Measurements from ENCODE around the gene CMSS1.
"Not testable (repeated sequence)": the region's sequence is repeated elsewhere in the genome, so short reads cannot be mapped to it uniquely, and the experiment has no call there.

The CMSS1 gene

DNA sequence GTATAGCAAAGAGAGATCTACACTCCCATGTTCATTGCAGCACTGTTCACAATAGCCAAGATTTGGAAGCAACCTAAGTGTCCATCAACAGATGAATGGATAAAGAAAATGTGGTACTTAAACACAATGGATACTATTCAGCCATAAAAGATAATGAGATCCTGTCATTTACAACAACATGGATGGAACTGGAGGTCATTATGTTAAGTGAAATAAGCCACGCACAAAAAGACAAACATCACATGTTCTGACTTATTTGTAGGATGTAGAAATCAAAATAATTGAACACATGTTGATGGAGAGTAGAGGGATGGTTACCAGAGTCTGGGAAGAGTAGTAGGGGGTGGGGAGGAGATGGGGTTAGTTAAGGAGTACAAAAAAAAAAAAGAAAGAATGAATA is 278.6 kb downstream of the CMSS1 start:
- DNase-seq = not testable (repeated sequence)

DNA sequence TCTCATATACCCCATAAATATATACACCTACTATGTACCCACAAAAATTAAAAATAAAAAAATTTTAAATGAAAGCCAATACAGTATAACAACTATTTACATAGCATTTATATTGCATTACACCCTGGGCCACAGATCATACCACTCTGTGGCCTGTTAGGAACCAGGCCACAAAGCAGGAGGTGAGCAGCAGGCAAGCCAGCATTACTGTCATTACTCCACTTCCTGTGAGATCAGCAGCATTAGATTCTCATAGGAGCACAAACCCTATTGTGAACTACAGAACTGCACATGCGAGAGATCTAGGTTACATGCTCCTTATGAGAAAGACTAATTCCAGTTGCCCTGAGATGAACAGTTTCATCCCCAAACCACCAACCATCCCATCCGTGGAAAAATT is 279.2 kb downstream of the CMSS1 start:
- DNase-seq = no peak

DNA sequence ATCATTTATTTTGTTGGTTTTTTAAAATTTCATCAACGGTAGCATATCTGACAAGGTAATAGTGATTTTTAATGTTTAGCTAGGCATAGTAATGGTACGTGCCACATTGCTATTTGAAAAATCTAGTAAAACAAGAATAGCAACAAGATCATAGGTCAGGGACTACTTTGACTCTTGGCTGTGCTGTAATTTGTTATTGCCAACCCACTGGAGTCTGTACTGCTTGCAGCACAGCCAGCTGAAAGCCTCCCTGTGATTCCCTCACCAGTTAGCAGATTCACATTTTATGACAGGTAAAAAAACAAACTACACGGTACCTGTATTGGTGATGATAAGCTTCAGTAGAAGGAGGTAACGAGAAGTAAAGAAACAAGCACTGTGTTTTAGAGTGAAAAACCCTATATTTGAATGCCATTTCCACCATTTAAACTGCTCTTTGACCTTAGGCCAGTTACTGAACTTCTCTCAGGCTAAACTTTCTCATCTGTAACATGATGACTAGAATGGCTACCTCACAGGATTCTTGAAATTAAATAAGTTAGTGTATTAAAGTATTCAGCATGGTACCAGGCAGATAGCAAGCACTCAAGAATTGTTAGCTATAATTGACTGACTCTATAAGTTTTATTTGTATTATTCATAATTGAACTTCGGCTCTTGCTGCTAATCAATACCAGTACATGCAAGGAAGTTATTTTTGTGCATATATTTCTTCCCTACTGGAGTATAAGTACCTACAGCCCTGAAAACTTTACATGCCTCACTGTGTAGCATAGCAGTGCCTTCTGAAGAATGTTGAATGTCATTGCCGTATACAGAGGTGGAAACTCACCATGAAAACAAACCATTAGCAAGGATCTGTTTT is 280.5 kb downstream of the CMSS1 start:
- DNase-seq = no peak

DNA sequence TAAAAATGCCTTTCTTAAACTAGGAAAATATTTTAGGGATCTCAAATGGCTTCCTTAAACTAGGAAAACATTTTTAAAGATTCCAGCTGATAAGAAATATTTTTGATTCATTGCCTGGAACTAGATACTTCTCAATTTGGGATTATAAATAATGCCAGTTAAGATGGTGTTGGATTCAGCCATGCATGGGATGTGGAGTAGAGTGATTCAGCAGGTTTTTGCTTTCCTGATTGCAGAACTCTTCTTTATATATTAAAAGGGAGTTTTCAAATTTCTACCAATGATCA is 281.1 kb downstream of the CMSS1 start:
- no peak for DNase-seq

DNA sequence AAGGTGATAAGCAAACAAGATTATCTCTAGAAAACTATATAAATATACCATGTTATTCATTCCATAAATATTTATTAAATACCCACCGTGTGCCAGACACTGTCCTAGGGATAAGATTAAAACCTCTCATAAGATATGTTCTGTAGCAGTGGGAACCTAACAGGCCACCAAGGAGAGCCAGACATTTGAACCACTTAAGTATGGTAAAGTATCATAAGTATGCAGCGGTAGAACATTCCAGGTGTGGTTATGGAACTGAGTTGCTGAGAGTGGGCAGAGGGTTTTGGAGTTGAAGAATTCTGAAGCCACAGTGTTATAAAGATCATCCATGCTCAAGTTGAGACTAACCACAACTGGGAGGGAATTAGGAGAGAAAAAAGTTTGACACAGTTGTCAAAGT is 282.0 kb downstream of the CMSS1 start:
- no peak for DNase-seq

DNA sequence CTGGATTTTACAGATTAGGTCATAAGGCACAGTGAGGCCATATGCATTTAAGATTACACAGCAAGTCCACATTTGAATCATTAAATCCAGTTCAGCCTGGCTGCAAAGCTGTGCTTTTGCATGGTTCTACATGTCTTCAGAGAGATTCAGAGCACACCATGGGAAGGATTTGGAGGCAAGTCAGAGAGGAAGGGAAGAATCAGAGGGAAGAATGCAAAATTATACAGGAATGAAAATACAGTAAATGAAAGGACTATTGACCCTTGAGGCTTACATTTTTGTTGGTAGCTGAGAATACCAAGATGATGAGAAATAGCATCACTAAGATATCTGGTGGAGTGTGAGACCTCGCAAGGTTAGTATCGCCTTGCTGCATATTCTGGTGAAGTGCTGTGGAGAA is 282.8 kb downstream of the CMSS1 start:
- DNase-seq = no peak

DNA sequence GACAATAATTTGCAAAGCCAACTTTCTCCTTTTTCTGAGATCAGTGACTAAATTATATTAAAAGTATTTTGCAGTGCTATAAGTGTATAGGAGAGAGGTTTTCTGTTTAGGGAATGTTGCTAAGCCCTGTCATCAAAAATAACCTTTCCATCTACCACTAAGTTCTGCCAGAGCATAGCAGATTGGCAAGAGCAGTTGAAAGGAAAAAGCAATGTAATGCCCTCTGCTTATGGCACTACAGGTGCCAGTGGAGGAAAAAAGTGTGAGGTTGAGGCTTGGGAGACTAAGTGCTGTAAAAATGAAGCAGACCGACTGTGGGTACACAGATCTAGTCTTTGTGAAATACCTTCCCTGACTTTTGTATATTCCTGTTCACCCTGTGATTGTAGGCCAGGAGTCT is 285.1 kb downstream of the CMSS1 start:
- no peak for DNase-seq

DNA sequence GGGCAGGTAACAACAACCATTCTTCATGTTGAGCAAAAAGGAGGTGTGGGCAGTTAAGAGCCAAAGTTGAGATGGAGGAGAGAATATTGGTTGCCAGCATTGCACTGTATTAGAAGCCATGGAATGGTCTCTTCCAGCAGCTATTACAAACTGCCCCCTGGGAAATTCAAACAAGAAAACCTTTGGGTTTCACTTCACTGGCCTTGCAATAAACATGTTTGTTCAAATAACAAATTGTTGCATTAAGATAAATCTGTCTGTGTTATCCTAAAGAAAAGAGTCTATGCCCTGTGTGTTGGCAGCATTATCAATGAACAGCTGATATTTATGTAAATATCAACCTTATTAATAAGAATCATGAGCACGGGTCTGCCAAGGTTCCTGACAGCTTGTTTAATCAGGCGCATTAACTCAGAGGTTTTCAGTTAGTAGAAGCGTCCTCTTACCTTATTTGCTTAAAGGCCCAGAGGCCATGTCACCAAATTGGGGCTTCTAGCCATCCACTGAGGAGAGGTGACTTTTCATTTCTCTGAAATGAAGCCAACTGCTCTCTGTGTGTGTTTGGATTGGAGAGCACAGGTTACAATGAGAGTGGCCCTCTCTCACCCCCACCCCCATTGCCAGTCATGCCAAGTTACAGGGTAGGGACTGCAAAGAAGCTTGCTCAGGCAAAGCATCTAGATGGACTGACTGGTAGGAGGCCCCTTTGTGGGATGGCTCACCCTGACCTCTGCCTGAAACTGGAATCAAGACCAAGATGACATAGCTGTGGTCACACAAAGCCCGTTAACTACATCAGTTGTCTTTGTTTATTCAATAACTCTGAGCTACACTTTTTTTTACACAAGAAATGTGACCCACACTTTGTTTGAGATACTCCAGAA is 286.1 kb downstream of the CMSS1 start:
- DNase-seq = no peak

DNA sequence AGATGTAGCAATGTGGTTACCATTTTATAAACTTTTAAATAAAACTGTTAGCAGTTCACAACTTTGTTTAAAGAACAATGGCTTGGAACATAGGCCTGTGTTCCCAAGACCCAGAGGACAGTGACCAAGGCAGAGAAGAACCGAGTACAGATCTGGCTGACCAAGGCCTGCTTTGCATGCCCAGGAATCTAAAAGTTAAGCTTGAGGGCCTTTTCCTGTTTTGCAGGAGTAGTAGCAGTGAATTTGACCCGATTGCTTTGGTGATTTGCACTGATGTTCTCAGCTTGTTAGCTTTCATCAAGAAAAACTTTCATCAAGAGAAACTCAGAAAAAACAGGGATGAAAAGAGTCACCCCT is 286.8 kb downstream of the CMSS1 start:
- DNase-seq = no peak

DNA sequence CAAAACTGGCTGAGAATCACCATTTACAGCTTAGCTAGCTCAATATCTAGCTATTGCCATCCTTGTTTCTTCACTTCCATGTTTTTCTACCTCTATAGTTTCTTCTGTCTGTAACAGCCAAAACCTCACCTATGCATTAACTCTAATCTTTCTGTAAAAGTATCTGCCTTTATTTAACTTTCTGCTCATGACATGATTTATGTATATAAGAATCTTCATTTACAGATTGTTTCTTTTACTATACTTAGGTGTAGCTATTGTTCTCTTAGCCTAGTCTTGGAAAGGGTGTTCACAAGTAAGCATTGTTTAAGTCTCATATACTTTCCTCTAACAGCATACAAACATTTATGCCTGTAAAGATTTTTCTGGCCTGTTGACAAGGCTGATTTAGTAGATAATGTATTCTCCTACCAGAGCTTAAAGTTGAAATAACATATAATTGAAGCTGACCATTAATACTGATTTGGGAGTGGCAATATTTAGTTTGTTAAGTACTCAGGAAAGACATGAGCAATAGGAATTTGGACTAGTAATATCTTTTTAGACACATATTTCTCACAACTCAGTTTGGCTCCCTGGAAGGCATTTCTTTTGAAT is 287.3 kb downstream of the CMSS1 start:
- no peak for DNase-seq

DNA sequence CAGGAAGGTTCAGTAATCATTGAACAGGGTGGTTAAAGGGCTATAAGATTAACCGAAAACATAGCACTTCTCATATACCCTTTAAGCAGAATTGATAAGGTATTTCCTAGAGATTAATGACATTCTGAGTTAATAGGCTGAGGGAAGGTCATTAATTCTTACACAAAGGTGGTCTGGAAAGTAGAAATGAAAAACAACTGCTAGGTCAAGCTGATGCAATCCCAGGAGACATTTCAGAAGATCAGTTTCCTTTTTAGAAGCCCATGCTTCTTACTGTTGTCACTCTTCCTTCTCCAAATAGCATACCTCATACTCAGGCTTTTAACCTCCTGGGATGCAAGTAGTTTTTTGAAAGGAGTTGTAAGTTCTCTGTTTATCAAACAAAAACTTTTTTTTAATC is 287.8 kb downstream of the CMSS1 start:
- DNase-seq = no peak

DNA sequence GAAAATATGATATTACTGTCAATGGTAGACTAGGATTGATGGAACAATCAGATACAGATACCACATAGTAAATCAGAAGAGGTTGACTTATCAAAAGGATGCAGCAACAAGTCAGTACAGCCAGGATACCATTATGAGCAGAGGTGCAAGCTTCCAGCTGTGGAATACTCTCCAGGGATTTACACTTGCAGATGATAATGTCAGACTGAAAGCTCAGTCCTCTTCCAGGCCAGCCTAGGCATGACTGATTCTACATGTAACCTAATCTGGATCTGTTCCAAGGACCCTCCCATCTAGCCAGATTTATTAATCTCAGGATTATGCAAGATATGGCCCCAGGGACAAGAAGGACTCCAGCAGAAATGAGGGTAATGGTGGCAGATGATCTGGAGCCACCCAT is 288.4 kb downstream of the CMSS1 start:
- DNase-seq = no peak

DNA sequence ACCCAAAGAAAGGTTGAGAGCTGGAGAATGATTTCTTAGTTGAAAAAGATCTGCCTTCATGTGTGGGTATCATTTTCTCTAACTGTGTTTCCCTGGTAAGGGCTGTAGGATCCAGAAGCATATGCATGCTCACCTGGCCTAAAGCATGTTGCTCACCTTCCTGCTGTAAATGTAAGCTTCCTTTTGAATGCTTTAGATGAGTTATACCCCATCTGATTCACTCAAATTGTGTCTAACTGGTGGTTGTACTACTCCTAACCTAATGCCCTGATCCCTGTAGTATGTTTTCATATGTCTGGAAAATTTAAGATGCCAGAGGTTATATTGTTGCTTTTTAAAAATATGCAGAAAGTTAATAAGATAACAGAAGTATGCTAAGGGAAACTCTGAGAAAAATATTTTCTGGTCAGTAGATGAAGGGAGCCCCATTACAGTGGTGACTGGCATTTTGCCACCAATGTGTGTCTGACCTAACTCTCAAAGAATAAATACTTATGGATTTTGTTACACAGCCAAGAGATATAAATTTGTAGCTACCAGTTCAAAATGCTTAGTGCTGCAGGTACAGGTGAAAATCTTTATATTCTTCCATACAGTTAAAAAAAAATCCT is 289.0 kb downstream of the CMSS1 start:
- no peak for DNase-seq

DNA sequence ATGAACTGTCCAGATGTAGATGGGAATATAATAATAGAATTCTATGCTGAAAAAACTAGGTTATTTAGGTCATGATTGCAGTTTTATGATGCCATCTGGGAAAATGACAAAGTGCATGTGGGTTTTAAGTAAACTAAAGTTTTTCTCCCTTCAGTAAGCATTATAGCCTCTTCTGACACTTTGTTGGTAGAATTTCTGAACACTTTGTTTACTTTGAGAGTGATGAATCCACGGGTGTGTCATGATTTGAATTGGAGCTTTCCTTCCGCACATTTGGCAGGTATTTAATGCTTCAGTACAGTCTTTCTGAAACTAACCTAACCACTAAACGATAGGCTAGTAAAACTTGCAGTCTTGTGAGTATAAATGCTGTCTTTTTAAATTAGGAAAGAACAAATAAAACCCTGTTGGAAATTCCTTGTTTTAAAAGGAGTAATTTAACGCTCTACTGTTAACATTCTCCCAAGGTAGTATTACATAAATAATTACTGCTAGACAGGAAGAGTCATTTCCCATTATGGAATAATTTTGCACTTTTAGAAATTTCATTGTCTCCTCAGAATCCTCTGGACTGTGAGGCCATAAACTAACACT is 289.7 kb downstream of the CMSS1 start:
- DNase-seq = no peak

DNA sequence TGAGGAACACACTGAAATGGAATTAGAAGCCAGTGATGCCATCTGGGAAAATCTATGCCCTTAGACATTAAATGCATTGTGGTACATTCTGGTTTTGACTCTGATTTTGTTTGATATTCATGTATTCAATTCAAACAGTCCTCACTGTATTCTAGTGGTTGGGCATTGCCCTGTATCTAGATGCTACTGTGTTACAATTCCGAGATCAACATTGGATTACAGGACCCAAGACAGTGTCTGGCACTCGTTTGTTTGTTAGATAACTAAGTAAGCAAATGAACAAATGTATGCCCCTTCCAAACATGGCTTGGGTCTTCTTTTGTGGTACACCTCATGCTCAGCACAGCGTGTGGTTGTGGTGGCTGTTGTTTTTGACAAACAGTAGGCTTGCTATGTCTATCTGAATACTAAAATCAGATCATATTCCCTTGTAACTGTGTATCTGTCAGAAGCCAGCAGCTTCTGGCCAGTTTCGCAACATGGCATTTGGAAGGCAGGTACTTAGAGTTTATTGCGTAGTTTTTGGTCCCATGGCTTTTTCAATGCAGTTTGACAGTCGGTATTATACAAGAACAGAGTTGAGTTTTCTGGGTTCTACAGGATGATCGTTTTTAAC is 290.9 kb downstream of the CMSS1 start:
- DNase-seq = no peak

DNA sequence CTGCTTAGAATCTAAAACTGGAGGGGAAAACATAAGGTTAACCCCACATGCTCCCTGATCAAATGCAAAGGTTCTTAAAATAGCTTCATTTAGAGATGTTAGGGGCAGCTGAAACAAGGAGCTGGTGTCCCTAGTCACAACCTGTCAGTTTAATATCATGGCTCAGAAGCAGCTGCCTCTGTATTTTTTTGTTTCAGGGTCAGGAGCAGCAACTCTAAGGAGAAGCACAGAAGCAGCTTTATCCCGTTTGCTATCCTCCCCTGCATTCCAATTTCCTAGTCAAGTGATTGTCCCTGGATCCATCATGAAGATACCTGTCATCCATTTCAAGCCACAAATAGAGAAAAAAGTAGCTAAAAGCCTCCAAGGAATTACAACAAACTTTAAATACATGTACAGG is 292.5 kb downstream of the CMSS1 start:
- no peak for DNase-seq

DNA sequence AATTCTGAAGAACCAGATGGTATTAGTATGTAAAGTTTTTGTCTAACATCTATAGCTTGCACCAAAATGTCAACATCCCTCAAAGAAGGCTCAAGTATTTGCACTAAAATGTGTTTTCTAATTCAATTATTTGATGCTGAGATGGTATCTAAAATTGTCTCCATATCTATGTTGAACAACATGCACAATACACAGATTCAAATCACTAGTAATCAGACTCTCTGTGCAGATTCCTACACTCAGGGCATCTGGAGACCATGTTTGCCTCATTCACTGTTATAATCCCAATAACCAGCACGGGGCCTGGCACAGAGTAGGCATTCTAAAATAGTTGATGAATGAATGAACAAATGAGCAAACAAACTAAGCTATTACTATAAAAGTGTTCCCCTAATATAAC is 294.1 kb downstream of the CMSS1 start:
- DNase-seq = no peak

DNA sequence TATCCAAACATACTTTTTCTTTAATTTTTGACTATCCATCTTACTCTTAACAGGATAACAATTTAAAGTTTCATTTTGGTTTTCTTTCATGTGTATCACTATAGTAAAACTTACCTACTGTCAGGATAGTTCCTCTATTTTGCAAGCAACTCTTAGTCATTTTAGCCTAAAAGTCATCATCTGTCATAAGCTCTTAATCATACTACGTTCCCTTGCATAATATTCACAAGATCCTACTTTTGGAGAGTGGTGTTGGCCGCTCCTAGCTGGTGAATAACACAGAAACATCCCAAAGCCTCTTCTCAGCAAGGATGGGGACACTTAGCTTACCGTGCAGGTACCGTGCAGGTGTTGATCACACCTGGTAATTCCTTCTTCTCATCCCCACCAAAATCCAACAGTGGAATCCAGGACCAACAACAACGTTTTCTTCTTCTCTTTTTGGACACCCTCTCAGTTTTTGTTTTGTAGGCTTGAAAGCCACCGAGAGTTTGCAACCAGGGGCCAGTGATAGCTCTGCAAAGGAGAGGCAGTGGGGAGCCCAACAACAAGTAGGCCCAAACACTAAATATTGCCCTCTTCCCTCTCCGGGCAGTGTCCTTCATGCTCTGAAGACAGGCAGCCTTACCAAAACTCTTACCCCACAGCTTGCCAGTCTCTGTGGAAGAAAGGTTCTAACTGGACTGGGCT is 296.2 kb downstream of the CMSS1 start:
- no peak for DNase-seq

DNA sequence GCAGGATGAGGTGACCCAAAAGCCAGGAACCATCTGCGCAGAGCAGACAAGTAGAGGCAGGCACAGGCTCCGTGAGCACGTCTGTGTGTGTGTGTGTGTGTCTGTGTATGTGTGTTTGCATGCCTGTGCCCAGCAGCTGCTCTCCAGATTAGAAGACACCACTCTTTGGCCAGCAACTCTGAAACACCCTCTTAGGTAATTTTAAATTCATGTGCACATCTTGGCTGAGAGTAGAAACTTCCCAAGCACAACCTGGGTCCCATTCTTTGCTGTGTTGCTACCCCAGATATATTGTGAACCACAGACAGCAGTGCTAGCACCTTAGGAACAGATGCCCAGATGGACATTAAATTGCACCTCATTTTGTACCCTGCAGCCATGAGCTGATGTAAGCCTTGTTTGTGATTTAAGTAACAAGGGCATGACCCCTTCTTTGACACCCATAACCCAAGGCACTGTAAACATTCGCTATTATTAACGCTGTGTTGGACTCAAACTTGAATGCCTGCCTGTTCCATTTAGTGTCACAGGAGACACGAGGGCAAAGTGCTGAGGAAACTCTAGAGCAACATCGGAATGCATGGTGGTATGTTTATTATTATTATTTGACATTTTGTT is 296.9 kb downstream of the CMSS1 start, which contains the start of gene FILIP1L:
FILIP1L (minus strand) TSS at position 89 of the 618 bp plus-strand sequence.
- DNase-seq = no peak

DNA sequence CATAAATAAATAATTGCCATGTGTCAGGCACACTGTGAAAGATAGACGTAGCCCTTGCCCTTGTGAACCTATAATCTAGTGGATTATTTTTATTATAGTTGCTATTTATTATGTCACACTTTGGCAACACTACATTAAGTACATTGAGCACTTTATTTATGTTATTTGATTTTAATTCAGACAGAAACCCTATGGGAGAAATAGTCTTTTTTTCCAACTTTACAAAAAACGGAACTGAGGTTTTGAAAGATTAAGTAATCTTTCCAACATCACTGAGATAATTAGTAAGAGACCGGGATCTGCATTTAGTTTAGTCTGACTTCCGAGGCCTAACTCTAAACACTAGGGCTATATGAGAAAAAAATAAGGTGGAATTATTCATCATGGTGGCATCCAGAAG is 299.4 kb downstream of the CMSS1 start:
- DNase-seq = no peak

DNA sequence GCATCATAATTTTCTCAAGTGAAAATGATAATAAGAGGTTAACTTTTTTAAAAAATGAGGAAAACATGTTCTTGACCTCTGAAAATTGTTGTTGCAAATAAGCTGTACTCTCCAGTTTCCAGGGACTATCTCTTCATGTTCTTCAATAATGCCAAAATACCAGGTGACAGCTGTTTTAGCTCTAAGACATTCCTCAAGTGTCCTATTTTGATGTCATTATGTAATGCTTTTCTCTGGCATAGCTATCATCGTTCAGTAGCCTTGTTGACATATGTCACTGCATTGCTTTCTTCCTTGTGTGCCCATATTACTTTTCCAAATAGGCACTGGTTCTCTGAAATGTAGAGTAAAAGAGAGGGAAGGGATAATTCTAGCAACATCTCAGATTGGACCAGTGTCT is 302.4 kb downstream of the CMSS1 start:
- no peak for DNase-seq

DNA sequence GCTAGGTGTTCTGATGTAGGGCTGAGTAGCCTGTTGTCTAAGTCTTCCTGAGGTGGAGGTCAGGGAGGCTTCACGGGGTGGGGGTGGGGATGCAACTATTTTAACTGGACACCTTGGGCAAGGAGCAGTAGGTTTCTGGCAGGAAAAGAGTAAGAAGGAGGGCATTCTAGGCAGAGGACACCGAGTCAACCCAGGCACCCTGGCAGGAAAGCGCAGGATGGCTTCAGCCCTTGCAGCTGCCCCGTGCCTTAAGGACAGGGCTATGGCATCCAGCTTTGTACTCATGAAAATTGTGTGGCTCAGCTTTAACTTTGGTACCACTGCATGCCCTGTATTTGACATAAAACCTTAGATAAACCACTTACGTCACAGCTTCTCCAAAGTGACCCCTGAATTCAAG is 303.0 kb downstream of the CMSS1 start:
- DNase-seq = no peak
